Prostate gland (tissue), 2 donors: Measurements from ENCODE around the gene CLIC5. TPM values are rescaled to one million over a fixed set of nuclear protein-coding genes. Genes with fewer than 3 reads are reported as not detected.

Experiments used
- DNase-seq: peaks from one replicate; pipeline ENCODE4 v3.0.0-alpha.2; 2019; ENCODE audit warnings: low spot score
- H3K27ac ChIP-seq, 2 donors: fragments of 200-600 bp; sonication (generic); 2 replicates each; pipeline ENCODE4 v1.5.1; 2017 to 2019
- H3K27me3 ChIP-seq: fragments of 200-600 bp; sonication (generic); replicated peaks from 2 replicates; pipeline ENCODE4 v1.5.1; 2019; ENCODE audit not compliant: insufficient read depth
- H3K36me3 ChIP-seq, 2 donors: fragments of 200-600 bp; sonication (generic); 1 replicate in 1 of 2; 2 replicates in 1 of 2; pipeline versions ENCODE4 v1.5.1 to v1.8.1; 2017 to 2019
- H3K4me1 ChIP-seq: fragments of 200-600 bp; sonication (generic); replicated peaks from 2 replicates; pipeline ENCODE4 v1.5.1; 2019
- H3K4me3 ChIP-seq, 2 donors: fragments of 200-600 bp; sonication (generic); 2 replicates each; pipeline ENCODE4 v1.5.1; 2017 to 2019
- H3K9me3 ChIP-seq: fragments of 200-600 bp; sonication (generic); 2 replicates; pipeline ENCODE4 v1.5.1; 2017
- POLR2A ChIP-seq: fragments of 450-650 bp; IDR thresholded peaks from one replicate; pipeline ENCODE4 v1.6.1; 2016; ENCODE audit warnings: antibody characterized with exemption, mild to moderate bottlenecking
- POLR2AphosphoS5 ChIP-seq: sonication (generic); formaldehyde crosslinking; IDR thresholded peaks from one replicate; pipeline ENCODE4 v1.6.1; 2017; ENCODE audit warnings: antibody characterized with exemption
- WGBS: methylation state at CpG from one replicate; pipeline ENCODE4 v1.1.5; 2018; 5-methylcytosine and 5-hydroxymethylcytosine counted together
- intact Hi-C: fragments of 100-400 bp; cut with DNase I; formaldehyde crosslinking; loops from one replicate; pipeline ENCODE4 v1.14.2; 2022
- total RNA-seq, 2 donors: library from RNA; depleted of rRNA; stranded (reverse); fragments of >200 nt; gene quantifications; one replicate each; pipeline ENCODE4 v1.1.0, GENCODE V29; 2016
- TF ChIP-seq, protein P1 (sequence below), 4 experiments: fragments of 200-600 bp in 2 of 4; fragments of 450-650 bp in 2 of 4; sonication (generic) in 2 of 4; IDR thresholded peaks; 1 replicate in 3 of 4; 2 replicates in 1 of 4; pipeline ENCODE4 v1.5.1; 2016 to 2019; ENCODE audit warnings: antibody characterized with exemption in 4 of 4, mild to moderate bottlenecking in 2 of 4, moderate library complexity in 2 of 4

CLIC5 gene
- total RNA-seq, 2 donors from 2014 or later: 3.2 to 4.5 TPM

DNA sequence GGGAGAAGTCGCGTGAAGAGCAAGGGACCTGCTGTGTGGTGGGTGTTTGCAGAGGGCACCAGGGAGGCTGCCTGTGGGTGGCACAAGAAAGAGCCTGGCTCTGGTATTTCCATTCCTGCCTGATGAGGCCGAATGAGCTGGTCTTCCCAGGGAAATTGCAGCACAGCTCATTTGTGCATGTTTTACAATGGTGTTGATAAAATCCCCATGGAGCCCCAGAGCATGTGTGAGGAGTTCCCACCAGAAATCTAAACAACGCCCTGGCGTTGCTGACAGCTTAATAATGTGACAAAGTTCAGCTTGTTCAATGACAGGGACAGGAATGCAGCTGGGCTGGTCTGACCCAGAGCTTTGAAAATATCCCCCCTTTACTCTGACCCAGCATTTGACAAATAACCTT lies 135.5 kb downstream of the CLIC5 start:
- WGBS: 51% methylated on average over 5 of the region's 5 CpGs
- no peak for DNase-seq
- intact Hi-C loops: no loop called here

DNA sequence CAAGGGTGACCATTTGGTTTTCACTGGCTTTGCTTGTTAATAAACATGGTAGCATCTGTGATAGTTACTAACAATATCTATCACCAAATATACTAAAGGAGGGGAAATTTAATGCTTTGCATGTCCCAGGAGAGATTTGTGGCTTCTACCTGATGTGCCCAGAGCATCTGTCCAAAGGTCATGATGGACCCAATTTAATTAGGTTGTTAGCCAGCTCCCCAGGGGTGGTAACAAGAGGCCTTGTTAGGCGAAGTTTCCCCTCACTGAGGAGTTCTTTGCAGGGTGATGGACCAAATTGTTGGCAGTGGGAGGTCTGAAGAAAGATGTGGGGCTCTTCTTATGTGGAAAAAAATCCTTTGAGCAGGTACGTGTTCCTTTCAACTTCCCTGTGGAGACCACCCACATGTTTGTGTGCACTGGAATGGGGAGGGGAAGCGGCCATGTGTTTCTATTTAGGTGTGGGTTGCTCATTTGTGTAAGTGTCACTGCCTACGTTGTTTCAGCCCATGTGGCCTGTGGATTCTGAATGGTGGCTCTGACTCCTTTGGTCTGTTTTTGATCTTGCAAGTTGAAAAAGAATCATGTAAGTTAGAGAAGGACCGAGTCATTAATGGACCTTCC lies 137.6 kb downstream of the CLIC5 start:
- Histone ChIP-seq H3K36me3 (no peaks in the 10 kb centered on the region), H3K27ac (no peak overlapping the region), H3K9me3 (no peaks in the 10 kb centered on the region), H3K4me1 (no peaks in the 10 kb centered on the region), H3K4me3 (no peak overlapping the region), H3K27me3 (no peaks in the 10 kb centered on the region)
- intact Hi-C loops: no loop called here
- TF ChIP-seq POLR2AphosphoS5 (no peak), POLR2A (no peak)
- TF ChIP-seq, protein P1, sequence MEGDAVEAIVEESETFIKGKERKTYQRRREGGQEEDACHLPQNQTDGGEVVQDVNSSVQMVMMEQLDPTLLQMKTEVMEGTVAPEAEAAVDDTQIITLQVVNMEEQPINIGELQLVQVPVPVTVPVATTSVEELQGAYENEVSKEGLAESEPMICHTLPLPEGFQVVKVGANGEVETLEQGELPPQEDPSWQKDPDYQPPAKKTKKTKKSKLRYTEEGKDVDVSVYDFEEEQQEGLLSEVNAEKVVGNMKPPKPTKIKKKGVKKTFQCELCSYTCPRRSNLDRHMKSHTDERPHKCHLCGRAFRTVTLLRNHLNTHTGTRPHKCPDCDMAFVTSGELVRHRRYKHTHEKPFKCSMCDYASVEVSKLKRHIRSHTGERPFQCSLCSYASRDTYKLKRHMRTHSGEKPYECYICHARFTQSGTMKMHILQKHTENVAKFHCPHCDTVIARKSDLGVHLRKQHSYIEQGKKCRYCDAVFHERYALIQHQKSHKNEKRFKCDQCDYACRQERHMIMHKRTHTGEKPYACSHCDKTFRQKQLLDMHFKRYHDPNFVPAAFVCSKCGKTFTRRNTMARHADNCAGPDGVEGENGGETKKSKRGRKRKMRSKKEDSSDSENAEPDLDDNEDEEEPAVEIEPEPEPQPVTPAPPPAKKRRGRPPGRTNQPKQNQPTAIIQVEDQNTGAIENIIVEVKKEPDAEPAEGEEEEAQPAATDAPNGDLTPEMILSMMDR (IDR thresholded peaks at IDR 0.05): no peak
- 94% methylated on average over 5 of the region's 5 CpGs for WGBS
- DNase-seq: no peak

More for the DNA sequence above, 135.5 kb downstream of the CLIC5 start:
- Histone ChIP-seq H3K27me3 (no peaks in the 10 kb centered on the region), H3K27ac (no peak overlapping the region), H3K4me1 (no peaks in the 10 kb centered on the region), H3K4me3 (no peak overlapping the region), H3K36me3 (no peaks in the 10 kb centered on the region), H3K9me3 (no peaks in the 10 kb centered on the region)
- TF ChIP-seq, protein P1 (IDR thresholded peaks at IDR 0.05): no peak
- no peak for TF ChIP-seq POLR2AphosphoS5
- no peak for TF ChIP-seq POLR2A

DNA sequence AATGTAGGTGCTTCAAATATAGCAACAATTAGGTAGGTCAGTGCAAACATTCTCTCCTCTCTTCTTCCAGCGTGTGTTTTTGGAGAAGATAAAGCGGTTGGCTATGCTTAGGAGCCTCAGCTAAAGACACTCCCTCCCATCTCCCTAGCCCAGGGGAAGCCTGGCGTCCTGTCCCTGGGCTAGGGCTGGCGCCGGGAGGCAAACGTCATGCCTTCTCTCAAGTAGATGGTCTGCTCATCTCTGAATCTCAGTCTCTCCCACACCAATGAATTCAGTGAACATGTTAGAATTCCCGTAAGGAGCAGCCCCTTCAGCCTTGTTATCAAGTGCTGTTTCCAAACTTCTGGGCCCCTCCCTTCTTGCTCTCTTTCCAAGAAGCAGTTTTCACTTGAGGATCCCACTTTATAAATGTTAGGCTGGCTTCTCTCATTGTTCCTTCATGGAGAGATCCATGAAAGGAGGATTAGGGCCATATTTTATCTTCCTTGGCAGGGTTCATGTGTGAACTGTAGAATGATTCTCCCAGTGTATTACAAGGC lies 142.8 kb downstream of the CLIC5 start:
- H3K9me3 ChIP-seq: no peaks in the 10 kb centered on the region
- H3K4me1 ChIP-seq: no peaks in the 10 kb centered on the region
- 86% methylated on average over 7 of the region's 7 CpGs for WGBS
- H3K4me3 ChIP-seq: no peak overlapping the region
- no peak for DNase-seq
- no peak overlapping the region for H3K27ac ChIP-seq
- no peaks in the 10 kb centered on the region for H3K27me3 ChIP-seq
- TF ChIP-seq, protein P1 (IDR thresholded peaks at IDR 0.05): no peak
- TF ChIP-seq POLR2AphosphoS5: no peak
- no peak for TF ChIP-seq POLR2A
- no peaks in the 10 kb centered on the region for H3K36me3 ChIP-seq
- intact Hi-C loops: no loop called here

DNA sequence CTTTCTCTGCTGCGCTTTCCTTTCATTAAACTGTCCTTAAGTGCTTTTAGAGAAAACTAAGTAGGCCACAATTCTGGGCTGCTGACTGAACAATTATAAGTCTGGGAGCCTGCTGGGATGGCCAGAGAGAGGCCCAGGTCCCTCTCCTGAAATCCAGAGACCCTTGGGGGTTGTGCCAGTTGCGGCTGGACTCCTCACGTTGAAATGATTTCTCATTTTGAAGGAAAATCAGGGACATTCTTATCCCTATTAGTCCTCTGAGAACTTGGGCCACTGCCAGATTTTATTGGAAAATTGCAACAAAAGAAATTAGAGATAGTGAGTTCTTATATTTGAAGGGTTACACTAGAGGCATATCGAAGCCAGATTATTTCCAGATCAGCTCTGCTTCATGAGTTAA lies 145.1 kb downstream of the CLIC5 start:
- Histone ChIP-seq H3K27ac (no peak overlapping the region), H3K4me3 (no peak overlapping the region), H3K4me1 (no peaks in the 10 kb centered on the region), H3K36me3 (no peaks in the 10 kb centered on the region), H3K27me3 (no peaks in the 10 kb centered on the region), H3K9me3 (no peaks in the 10 kb centered on the region)
- 84% methylated on average over 4 of the region's 4 CpGs for WGBS
- intact Hi-C loops: no loop called here
- TF ChIP-seq POLR2A (no peak), POLR2AphosphoS5 (no peak)
- TF ChIP-seq, protein P1 (IDR thresholded peaks at IDR 0.05): no peak
- DNase-seq: no peak

DNA sequence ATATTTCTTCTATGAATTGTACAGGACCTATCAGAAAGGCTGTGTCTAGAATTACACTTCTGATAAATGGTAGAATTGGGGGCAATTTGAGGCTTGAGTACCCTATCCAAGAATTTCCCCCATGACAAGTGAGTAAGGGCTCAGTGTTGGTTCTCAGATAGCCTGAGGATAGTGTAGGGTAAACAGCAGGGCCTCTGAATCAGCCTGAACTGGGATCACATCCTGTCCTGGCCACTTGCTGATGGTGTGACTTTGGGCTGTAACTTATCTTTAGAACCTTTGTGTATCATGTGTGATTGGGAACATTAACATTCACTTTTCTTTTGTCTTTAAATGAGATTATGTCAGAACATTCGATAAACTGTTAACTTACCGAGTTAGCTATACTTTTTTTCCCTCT lies 151.0 kb downstream of the CLIC5 start:
- 95% methylated on average over 2 of the region's 2 CpGs for WGBS
- no peaks in the 10 kb centered on the region for H3K4me1 ChIP-seq

More for the DNA sequence above, 151.0 kb downstream of the CLIC5 start:
- no peak for DNase-seq
- Histone ChIP-seq H3K27me3 (no peaks in the 10 kb centered on the region), H3K9me3 (no peaks in the 10 kb centered on the region), H3K27ac (no peak overlapping the region), H3K4me3 (no peak overlapping the region), H3K36me3 (no peaks in the 10 kb centered on the region)
- no peak for TF ChIP-seq POLR2A
- TF ChIP-seq, protein P1 (IDR thresholded peaks at IDR 0.05): no peak
- TF ChIP-seq POLR2AphosphoS5: no peak
- intact Hi-C loops: no loop called here
